H9 (cell line): ENCODE measurements around the gene TRMT2A. TPM values are rescaled to one million over a fixed set of nuclear protein-coding genes. Genes with fewer than 3 reads are reported as not detected.

Experiments used
- DNase-seq: peaks from one replicate; pipeline ENCODE4 v3.0.0-alpha.2; 2017
- H2AFZ ChIP-seq: one replicate; pipeline ENCODE4 v1.6.1; 2013; ENCODE audit warnings: mild to moderate bottlenecking, low read length, control low read depth, moderate library complexity
- H2AK5ac ChIP-seq: 2 replicates; pipeline ENCODE4 v1.6.1; 2013; ENCODE audit warnings: low read length, control low read depth, mixed read lengths; ENCODE audit not compliant: insufficient read length
- H2BK120ac ChIP-seq: one replicate; pipeline ENCODE4 v1.6.1; 2013; ENCODE audit warnings: low read depth, mild to moderate bottlenecking, low read length, control low read depth, inconsistent platforms; ENCODE audit not compliant: poor library complexity, severe bottlenecking
- H2BK12ac ChIP-seq: 2 replicates; pipeline ENCODE4 v1.6.1; 2013; ENCODE audit warnings: low read length, control low read depth, mixed read lengths, low read depth; ENCODE audit not compliant: insufficient read length
- H2BK15ac ChIP-seq: 2 replicates; pipeline ENCODE4 v1.6.1; 2013; ENCODE audit warnings: low read depth, low read length, control low read depth
- H2BK20ac ChIP-seq: one replicate; pipeline ENCODE4 v1.6.1; 2013; ENCODE audit warnings: low read depth, mild to moderate bottlenecking, low read length, control low read depth, inconsistent platforms; ENCODE audit not compliant: poor library complexity, severe bottlenecking
- H2BK5ac ChIP-seq: 2 replicates; pipeline ENCODE4 v1.6.1; 2013; ENCODE audit warnings: low read length, control low read depth, mixed read lengths; ENCODE audit not compliant: insufficient read length
- H3K14ac ChIP-seq: 2 replicates; pipeline ENCODE4 v1.6.1; 2013; ENCODE audit warnings: low read length, control low read depth; ENCODE audit not compliant: insufficient read depth
- H3K18ac ChIP-seq: 2 replicates; pipeline ENCODE4 v1.6.1; 2013; ENCODE audit warnings: low read depth, mild to moderate bottlenecking, mixed read lengths, low read length, control low read depth; ENCODE audit not compliant: insufficient read length
- H3K23ac ChIP-seq: 2 replicates; pipeline ENCODE4 v1.6.1; 2013; ENCODE audit warnings: low read length, control low read depth, mixed read lengths, low read depth; ENCODE audit not compliant: insufficient read length
- H3K23me2 ChIP-seq: 2 replicates; pipeline ENCODE4 v1.6.1; 2013; ENCODE audit warnings: low read depth, mild to moderate bottlenecking, mixed read lengths, low read length, control low read depth; ENCODE audit not compliant: insufficient read length, poor library complexity, severe bottlenecking
- H3K27ac ChIP-seq: 2 replicates; pipeline ENCODE4 v1.5.1; 2013; ENCODE audit warnings: low read length, control low read depth, mixed read lengths, low read depth; ENCODE audit not compliant: insufficient read length
- H3K27me3 ChIP-seq: 2 replicates; pipeline ENCODE4 v1.6.1; 2013; ENCODE audit warnings: low read length, control low read depth, inconsistent platforms; ENCODE audit not compliant: insufficient read depth
- H3K4ac ChIP-seq: 2 replicates; pipeline ENCODE4 v1.6.1; 2013; ENCODE audit warnings: low read depth, mild to moderate bottlenecking, control low read depth, inconsistent platforms, low read length, moderate library complexity
- H3K4me1 ChIP-seq: 2 replicates; pipeline ENCODE4 v1.6.1; 2013; ENCODE audit warnings: low read length, control low read depth, inconsistent platforms; ENCODE audit not compliant: insufficient read depth
- H3K4me2 ChIP-seq: 2 replicates; pipeline ENCODE4 v1.6.1; 2013; ENCODE audit warnings: low read length, control low read depth, mixed read lengths; ENCODE audit not compliant: insufficient read length, insufficient read depth
- H3K56ac ChIP-seq: 2 replicates; pipeline ENCODE4 v1.6.1; 2013; ENCODE audit warnings: low read depth, mild to moderate bottlenecking, mixed read lengths, low read length, control low read depth; ENCODE audit not compliant: insufficient read length
- H3K79me1 ChIP-seq: 2 replicates; pipeline ENCODE4 v1.6.1; 2013; ENCODE audit warnings: low read depth, mild to moderate bottlenecking, moderate library complexity, low read length, control low read depth, inconsistent platforms; ENCODE audit not compliant: insufficient read depth, poor library complexity, severe bottlenecking
- H3K79me2 ChIP-seq: 2 replicates; pipeline ENCODE4 v1.6.1; 2013; ENCODE audit warnings: low read length, control low read depth, inconsistent platforms; ENCODE audit not compliant: insufficient read depth
- H3K9ac ChIP-seq: 2 replicates; pipeline ENCODE4 v1.6.1; 2013; ENCODE audit warnings: low read length, control low read depth, mixed read lengths; ENCODE audit not compliant: insufficient read length; ENCODE audit errors: extremely low read depth
- H3K9me3 ChIP-seq: one replicate; pipeline ENCODE4 v1.6.1; 2013; ENCODE audit warnings: low read depth, low read length, inconsistent platforms; ENCODE audit not compliant: control insufficient read depth
- H3T11ph ChIP-seq: one replicate; pipeline ENCODE4 v1.6.1; 2013; ENCODE audit warnings: mild to moderate bottlenecking, low read length, control low read depth, inconsistent platforms
- H4K20me1 ChIP-seq: one replicate; pipeline ENCODE4 v1.6.1; 2013; ENCODE audit not compliant: control insufficient read depth, insufficient read length, insufficient read depth
- H4K5ac ChIP-seq: 2 replicates; pipeline ENCODE4 v1.6.1; 2013; ENCODE audit warnings: low read depth, mild to moderate bottlenecking, mixed read lengths, low read length, control low read depth; ENCODE audit not compliant: insufficient read length
- H4K8ac ChIP-seq: replicated peaks from 2 replicates; pipeline ENCODE4 v1.6.1; 2013; ENCODE audit warnings: low read length, control low read depth, mixed read lengths, low read depth; ENCODE audit not compliant: insufficient read length
- H4K91ac ChIP-seq: 2 replicates; pipeline ENCODE4 v1.6.1; 2013; ENCODE audit warnings: low read depth, mild to moderate bottlenecking, moderate library complexity, mixed read lengths, low read length, control low read depth; ENCODE audit not compliant: insufficient read length
- H3K27ac Mint-ChIP-seq, 3 experiments: 2 replicates in 2 of 3; 3 replicates in 1 of 3; pipeline ENCODE4 v1.8.0; 2020 to 2021; ENCODE audit warnings: mixed read lengths in 3 of 3, mild to moderate bottlenecking in 1 of 3, moderate library complexity in 1 of 3
- H3K27me3 Mint-ChIP-seq: 2 replicates; pipeline ENCODE4 v1.8.0; 2021; ENCODE audit warnings: low read depth, mild to moderate bottlenecking, moderate library complexity, mixed read lengths
- H3K36me3 Mint-ChIP-seq, 3 experiments: 2 replicates in 2 of 3; 3 replicates in 1 of 3; pipeline ENCODE4 v1.8.0; 2020 to 2021; ENCODE audit warnings: low read depth in 3 of 3, mixed read lengths in 3 of 3; ENCODE audit not compliant: insufficient read depth in 1 of 3
- H3K4me1 Mint-ChIP-seq, 2 experiments: 2 replicates each; pipeline ENCODE4 v1.8.0; 2020; ENCODE audit warnings: mixed read lengths in 2 of 2
- H3K4me3 Mint-ChIP-seq, 2 experiments: 2 replicates in 1 of 2; 3 replicates in 1 of 2; pipeline ENCODE4 v1.8.0; 2020 to 2021; ENCODE audit warnings: mild to moderate bottlenecking in 2 of 2, mixed read lengths in 2 of 2, moderate library complexity in 1 of 2
- H3K9me3 Mint-ChIP-seq, 2 experiments: 2 replicates in 1 of 2; 3 replicates in 1 of 2; pipeline ENCODE4 v1.8.0; 2020; ENCODE audit warnings: mild to moderate bottlenecking in 2 of 2, mixed read lengths in 2 of 2, moderate library complexity in 1 of 2
- WGBS: extraction: QIAGEN DNeasy Blood & Tissue Kit; methylation state at CpG from one replicate; pipeline ENCODE4 v1.1.7; 2013; ENCODE audit warnings: missing lambda C conversion rate, low lambda C conversion rate, mixed read lengths; ENCODE audit not compliant: insufficient read length; ENCODE audit errors: extremely low coverage; 5-methylcytosine and 5-hydroxymethylcytosine counted together
- total RNA-seq: library from RNA; stranded (reverse); gene quantifications from 2 replicates; pipeline ENCODE4 v1.2.1, GENCODE V29; 2021
- TF ChIP-seq, protein P1 (sequence below): fragments of 200-600 bp; sonication (generic); conservative IDR thresholded peaks from 3 replicates; pipeline ENCODE4 v1.8.0; 2021; ENCODE audit warnings: antibody characterized with exemption, mild to moderate bottlenecking

TRMT2A gene
- total RNA-seq, 1 experiment from 2014 or later = 58.2 TPM

DNA sequence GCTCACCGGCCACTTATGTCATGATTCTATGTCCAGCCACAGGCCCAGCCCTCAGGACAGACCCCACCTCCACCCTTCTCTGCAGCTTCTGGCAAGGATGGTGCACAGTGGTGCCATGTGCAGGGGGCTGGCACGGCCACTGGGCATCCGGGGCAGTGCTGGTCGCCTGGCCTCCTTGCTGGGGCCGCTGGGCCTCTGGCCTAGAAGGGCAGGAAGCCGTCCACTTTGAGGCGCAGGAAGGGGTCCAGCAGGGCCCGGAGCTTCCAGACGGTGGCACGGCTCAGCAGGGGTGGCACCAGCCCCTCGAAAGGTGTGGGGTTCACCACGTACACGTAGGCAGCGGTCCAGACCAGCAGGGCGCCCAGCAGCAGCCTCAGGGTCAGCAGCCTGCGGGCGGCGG, 31.4 kb upstream of the TRMT2A start:
- Histone ChIP-seq H3K27ac (no peak overlapping the region), H3K9me3 (no peaks in the 10 kb centered on the region), H3K79me1 (no peaks in the 10 kb centered on the region), H4K91ac (no peak overlapping the region), H3K4me2 (no peak overlapping the region), H2BK15ac (no peak overlapping the region), H2BK20ac (no peak overlapping the region), H3K23me2 (no peaks in the 10 kb centered on the region), H3K4ac (no peak overlapping the region), H3K27me3 (no peaks in the 10 kb centered on the region), H3K18ac (no peak overlapping the region), H3K4me1 (no peaks in the 10 kb centered on the region), H2BK120ac (no peak overlapping the region), H2BK12ac (no peak overlapping the region), H3K79me2 (no peaks in the 10 kb centered on the region), H4K5ac (no peak overlapping the region), H2AK5ac (no peak overlapping the region), H3T11ph (no peak overlapping the region), H3K56ac (no peak overlapping the region), H3K14ac (no peak overlapping the region; the same call in 1 of the 2 replicates), H3K23ac (no peak overlapping the region), H4K8ac (no peak overlapping the region), H2AFZ (no peak overlapping the region), H3K9ac (no peak overlapping the region), H4K20me1 (no peaks in the 10 kb centered on the region), H2BK5ac (no peak overlapping the region)
- WGBS = no CpG with 5 or more reads among the region's 18 CpGs
- Mint-ChIP-seq H3K27me3 (no peaks in the 10 kb centered on the region), H3K4me1 (no peaks in the 10 kb centered on the region), H3K9me3 (no peaks in the 10 kb centered on the region; a peak in 1 of 5 replicates), H3K4me3 (no peak overlapping the region), H3K27ac (peak overlapping the region in 1 of 3 experiments; percentile 55; a peak in 1 of 7 replicates), H3K36me3 (no peaks in the 10 kb centered on the region; a peak in 1 of 7 replicates)
- no peak for DNase-seq
- TF ChIP-seq, protein P1, sequence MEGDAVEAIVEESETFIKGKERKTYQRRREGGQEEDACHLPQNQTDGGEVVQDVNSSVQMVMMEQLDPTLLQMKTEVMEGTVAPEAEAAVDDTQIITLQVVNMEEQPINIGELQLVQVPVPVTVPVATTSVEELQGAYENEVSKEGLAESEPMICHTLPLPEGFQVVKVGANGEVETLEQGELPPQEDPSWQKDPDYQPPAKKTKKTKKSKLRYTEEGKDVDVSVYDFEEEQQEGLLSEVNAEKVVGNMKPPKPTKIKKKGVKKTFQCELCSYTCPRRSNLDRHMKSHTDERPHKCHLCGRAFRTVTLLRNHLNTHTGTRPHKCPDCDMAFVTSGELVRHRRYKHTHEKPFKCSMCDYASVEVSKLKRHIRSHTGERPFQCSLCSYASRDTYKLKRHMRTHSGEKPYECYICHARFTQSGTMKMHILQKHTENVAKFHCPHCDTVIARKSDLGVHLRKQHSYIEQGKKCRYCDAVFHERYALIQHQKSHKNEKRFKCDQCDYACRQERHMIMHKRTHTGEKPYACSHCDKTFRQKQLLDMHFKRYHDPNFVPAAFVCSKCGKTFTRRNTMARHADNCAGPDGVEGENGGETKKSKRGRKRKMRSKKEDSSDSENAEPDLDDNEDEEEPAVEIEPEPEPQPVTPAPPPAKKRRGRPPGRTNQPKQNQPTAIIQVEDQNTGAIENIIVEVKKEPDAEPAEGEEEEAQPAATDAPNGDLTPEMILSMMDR = no peak
